ENCODE results near the gene DIDO1.
A peak's percentile ranks its signal among the peaks of the same experiment; 100 is the strongest.
"Not testable (repeated sequence)": the region's sequence is repeated elsewhere in the genome, so short reads cannot be mapped to it uniquely, and the experiment has no call there.

The DIDO1 gene

GRCh38 chr20:62875419-62876361 is 50.6 kb downstream of the DIDO1 start:
- peak; percentile 89 for DNase-seq

GRCh38 chr20:62874964-62875344 is 51.4 kb downstream of the DIDO1 start:
- no peak for DNase-seq

- peak; percentile 75 for DNase-seq
These were observed 52.6 kb downstream of the DIDO1 start for GRCh38 chr20:62873681-62874031.

DNA sequence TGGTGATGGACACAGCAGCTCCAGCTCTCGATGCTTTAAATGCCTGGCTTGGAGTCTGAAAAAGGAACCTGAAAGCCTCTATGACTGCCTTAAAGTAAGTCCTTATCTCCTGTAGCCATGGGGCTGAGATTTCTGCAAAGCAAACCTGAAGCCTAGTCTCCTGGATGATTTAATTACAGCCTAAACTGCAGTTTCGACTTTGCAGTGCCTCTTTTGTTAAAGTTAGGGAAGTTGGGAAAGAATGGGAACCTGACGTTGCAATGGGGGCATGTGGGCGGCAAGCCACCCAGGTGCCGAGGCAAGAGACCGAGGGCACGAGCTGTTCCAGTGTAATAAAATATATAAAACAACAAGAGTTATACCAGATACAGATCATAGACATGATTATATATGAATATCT is 53.0 kb downstream of the DIDO1 start:
- no peak for DNase-seq

GRCh38 chr20:62872862-62873261 is 53.4 kb downstream of the DIDO1 start:
- DNase-seq = no peak

GRCh38 chr20:62872184-62872847 is 54.0 kb downstream of the DIDO1 start:
- DNase-seq = no peak

GRCh38 chr20:62864207-62864606 is 62.1 kb downstream of the DIDO1 start:
- DNase-seq = no peak

DNA sequence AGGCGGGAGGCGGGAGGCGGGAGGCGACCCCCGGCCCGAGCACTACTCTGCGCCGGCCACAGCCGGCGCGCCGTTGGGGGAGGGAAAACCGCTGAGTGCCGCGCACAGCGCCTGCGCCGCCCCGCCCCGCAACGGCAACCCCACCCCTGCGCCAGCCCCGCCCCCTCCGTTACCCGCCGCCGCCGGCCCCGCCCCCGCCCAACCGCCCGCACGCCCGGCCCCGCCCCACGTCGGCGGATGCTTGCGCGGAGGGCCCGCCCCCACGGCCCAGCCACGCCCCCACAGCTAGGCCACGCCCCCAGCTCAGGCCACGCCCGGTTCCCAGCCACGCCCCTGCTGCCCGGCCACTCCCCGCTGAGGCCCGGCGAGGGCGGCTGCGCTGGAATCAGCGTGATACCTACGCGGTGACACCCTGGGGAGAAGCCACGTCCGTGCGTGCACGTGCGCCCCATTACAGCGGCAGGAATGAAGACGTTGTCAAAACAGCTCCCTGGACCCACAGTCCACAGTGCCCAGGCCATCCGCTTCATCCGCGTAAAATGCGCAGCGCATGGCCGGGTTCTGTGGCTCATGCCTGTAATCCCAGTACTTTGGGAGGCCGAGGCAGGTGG is 64.5 kb downstream of the DIDO1 start, which contains the start of gene TCFL5:
Gene TCFL5 (minus strand): TSS at position 97 of the 611 bp plus-strand sequence. CDS start 152 bp downstream, outside the sequence.
- peak; percentile 94 for DNase-seq

GRCh38 chr20:62860924-62861691 is 65.2 kb downstream of the DIDO1 start:
- no peak for DNase-seq

DNA sequence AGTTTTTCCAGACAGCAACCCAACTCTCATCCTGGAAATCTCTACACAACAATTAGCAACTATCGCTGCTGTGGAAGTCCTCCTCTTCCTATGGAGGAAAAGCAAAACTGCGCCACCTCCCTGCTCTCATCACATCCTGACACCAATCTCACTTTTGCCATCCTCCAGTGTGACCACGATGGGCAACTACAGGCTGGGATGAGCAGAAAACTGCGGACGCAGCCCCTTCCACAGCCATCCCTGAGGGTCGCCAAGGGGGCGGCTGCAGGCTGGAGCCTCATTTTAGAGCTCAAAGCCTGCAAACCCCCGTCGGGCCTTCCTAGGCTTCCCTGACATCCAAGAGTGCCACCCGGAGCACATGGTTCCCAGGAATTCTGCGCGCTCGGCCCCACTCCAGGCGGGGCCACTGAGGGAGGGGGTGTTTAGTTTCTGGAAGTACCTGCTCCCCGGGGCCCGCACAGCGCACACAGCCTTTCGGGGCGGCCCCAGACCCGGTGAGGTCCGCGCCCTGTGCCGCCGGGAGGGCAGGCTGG is 65.8 kb downstream of the DIDO1 start:
- DNase-seq = no peak

GRCh38 chr20:62859721-62860120 is 66.6 kb downstream of the DIDO1 start:
- no peak for DNase-seq

GRCh38 chr20:62858058-62858830 is 68.1 kb downstream of the DIDO1 start:
- DNase-seq = no peak

GRCh38 chr20:62856931-62857619 is 69.2 kb downstream of the DIDO1 start:
- DNase-seq = no peak

GRCh38 chr20:62855120-62855519 is 71.2 kb downstream of the DIDO1 start:
- DNase-seq = no peak

DNA sequence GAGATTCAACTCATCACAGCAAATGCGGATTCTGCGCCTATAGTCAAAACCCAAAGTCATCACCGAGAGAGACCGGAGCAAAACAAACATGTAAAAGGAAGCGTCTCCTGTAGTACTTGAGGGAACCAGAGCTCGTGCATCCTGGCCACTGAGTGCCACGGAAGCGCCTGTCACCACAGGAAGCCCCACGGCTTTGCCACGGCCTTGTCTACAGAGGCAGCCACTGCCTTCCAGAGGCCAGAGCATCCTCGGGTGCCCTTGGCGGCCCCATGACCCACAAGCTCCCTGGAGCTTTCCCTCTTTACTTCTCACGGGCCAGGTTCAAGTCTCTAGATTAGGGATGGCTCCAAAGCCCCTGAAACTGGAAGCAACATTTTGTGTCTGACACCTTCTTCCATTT is 72.2 kb downstream of the DIDO1 start:
- DNase-seq = no peak

- not testable (repeated sequence) for DNase-seq
These were observed 73.0 kb downstream of the DIDO1 start for GRCh38 chr20:62853304-62853703.

GRCh38 chr20:62852841-62853240 is 73.5 kb downstream of the DIDO1 start:
- no peak for DNase-seq

- DNase-seq = no peak
These were observed 74.1 kb downstream of the DIDO1 start for GRCh38 chr20:62852196-62852595.

- no peak for DNase-seq
These were observed 75.9 kb downstream of the DIDO1 start for GRCh38 chr20:62850333-62850974.

DNA sequence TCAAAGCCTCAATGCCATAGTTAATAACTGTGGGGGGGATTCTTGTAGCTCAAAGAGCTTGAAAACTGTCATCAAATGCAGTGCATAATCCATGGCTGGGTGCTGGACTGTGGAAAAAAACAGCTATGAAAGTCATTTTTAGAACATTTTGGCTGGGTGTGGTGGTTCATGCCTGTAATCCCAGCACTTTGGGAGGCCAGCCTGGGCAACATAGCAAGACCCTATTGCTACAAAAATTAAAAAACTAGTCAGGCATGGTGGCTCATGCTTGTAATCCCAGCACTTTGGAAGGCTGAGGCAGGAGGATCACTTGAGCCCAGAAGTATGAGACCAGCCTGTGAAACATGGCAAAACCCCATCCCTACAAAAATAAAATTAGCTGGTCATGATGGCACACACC is 76.9 kb downstream of the DIDO1 start:
- no peak for DNase-seq

- DNase-seq = not testable (repeated sequence)
These were observed 77.4 kb downstream of the DIDO1 start for GRCh38 chr20:62848917-62849316.

Data from femur (tissue), 1 donor.